GM12892 (cell line): ENCODE data around the gene PRR23E.

Experiments used
- POLR2A ChIP-seq: IDR thresholded peaks from 2 replicates; pipeline ENCODE4 v1.6.1; 2011; ENCODE audit warnings: low read depth, low read length, control low read depth
- POLR2AphosphoS5 ChIP-seq: IDR thresholded peaks from 2 replicates; pipeline ENCODE4 v1.6.1; 2011; ENCODE audit warnings: low read depth, low read length, control low read depth

GRCh38 chr3:127144631-127145030 is 48.3 kb upstream of the PRR23E start:
- TF ChIP-seq POLR2A: no peak
- TF ChIP-seq POLR2AphosphoS5: no peak
